Measurements from ENCODE around the gene CLSTN3. TPM values are rescaled to one million over a fixed set of nuclear protein-coding genes. Genes with fewer than 3 reads are reported as not detected.

Gene CLSTN3
- total and polyA plus RNA-seq, 2 donors (not counting 1 experiment from before 2014, with no cell fraction given) = 31.7 to 36.5 TPM

DNA sequence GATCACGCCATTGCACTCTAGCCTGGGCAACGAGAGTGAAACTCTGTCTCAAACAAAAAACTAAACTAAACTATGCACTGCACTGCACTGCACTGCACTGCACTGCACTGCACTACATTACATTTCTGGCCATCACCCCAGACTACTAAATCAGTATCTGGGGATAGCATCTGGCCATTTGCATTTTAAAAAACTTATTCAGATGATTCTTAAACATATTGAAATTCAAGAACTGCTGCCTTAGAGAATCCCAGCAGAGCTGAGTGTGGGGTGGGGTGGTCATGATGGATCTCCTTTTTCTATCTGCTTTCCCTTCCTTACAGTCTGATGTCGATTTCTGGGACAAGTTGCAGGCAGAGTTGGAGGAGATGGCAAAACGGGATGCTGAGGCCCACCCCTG, 72.9 kb downstream of the CLSTN3 start:
- no peaks in the 10 kb centered on the region for H4K20me1 ChIP-seq (ENCODE audit: control insufficient read depth, insufficient read depth, low read length, poor library complexity, severe bottlenecking)
- DNase-seq = no peak
- CTCF ChIA-PET = no interaction called here
- H3K79me2 ChIP-seq (ENCODE audit: control insufficient read depth, insufficient read depth, low read length) = no peaks in the 10 kb centered on the region
- H3K27ac Mint-ChIP-seq = no peak overlapping the region
- no peaks in the 10 kb centered on the region for H3K27me3 Mint-ChIP-seq
- H2AFZ ChIP-seq (ENCODE audit: insufficient read depth, low read depth, low read length, poor library complexity, severe bottlenecking) = no peak overlapping the region
- H3K36me3 ChIP-seq (replicated peaks in 1 of 2; ENCODE audit: control extremely low read depth in 1 of 2, control insufficient read depth in 1 of 2, extremely low read depth in 1 of 2, insufficient read depth in 2 of 2, low read length in 1 of 2) = peaks cover 0 to 47% of the 10 kb centered on the region in 2 experiments
- no peaks in the 10 kb centered on the region for H3K27me3 ChIP-seq (replicated peaks in 1 of 4; ENCODE audit: control extremely low read depth in 1 of 4, control insufficient read depth in 3 of 4, insufficient read depth in 4 of 4, low read length in 3 of 4)
- no peaks in the 10 kb centered on the region for H3K9me3 ChIP-seq (ENCODE audit: control extremely low read depth in 1 of 3, control insufficient read depth in 2 of 3, insufficient read depth in 1 of 3, low read length in 2 of 3)
- H3K4me1 Mint-ChIP-seq = peaks cover 4% of the 10 kb centered on the region
- no peak overlapping the region for H3K9ac ChIP-seq (ENCODE audit: low read length)
- TF ChIP-seq, protein P1, sequence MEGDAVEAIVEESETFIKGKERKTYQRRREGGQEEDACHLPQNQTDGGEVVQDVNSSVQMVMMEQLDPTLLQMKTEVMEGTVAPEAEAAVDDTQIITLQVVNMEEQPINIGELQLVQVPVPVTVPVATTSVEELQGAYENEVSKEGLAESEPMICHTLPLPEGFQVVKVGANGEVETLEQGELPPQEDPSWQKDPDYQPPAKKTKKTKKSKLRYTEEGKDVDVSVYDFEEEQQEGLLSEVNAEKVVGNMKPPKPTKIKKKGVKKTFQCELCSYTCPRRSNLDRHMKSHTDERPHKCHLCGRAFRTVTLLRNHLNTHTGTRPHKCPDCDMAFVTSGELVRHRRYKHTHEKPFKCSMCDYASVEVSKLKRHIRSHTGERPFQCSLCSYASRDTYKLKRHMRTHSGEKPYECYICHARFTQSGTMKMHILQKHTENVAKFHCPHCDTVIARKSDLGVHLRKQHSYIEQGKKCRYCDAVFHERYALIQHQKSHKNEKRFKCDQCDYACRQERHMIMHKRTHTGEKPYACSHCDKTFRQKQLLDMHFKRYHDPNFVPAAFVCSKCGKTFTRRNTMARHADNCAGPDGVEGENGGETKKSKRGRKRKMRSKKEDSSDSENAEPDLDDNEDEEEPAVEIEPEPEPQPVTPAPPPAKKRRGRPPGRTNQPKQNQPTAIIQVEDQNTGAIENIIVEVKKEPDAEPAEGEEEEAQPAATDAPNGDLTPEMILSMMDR (IDR thresholded peaks at IDR 0.05) = no peak
- TF ChIP-seq EZH2 (IDR thresholded peaks at IDR 0.05; ENCODE audit: borderline replicate concordance, insufficient read depth, low read depth, low read length, poor library complexity, severe bottlenecking) = no peak
- no peak overlapping the region for H3K4me3 Mint-ChIP-seq
- H3K4me3 ChIP-seq (ENCODE audit: control extremely low read depth in 1 of 5, extremely low read depth in 1 of 5, insufficient read depth in 1 of 5, low read depth in 2 of 5, low read length in 4 of 5) = no peak overlapping the region
- no peaks in the 10 kb centered on the region for H3K9me3 Mint-ChIP-seq (ENCODE audit: insufficient read depth)
- intact Hi-C loops (cut with micrococcal nuclease) = no loop called here
- POLR2A ChIA-PET = no interaction called here
- H3K4me1 ChIP-seq (ENCODE audit: control insufficient read depth in 2 of 2, insufficient read depth in 2 of 2, low read length in 2 of 2) = no peaks in the 10 kb centered on the region
- H3K27ac ChIP-seq (ENCODE audit: low read length in 2 of 2) = no peak overlapping the region
- ATAC-seq (ENCODE audit: low read depth) = no peak
- WGBS (ENCODE audit: insufficient coverage) = 100% methylated on average over 1 of the region's 4 CpGs
- no peak overlapping the region for H3K4me2 ChIP-seq (replicated peaks; ENCODE audit: low read depth, low read length, poor library complexity, severe bottlenecking)

DNA sequence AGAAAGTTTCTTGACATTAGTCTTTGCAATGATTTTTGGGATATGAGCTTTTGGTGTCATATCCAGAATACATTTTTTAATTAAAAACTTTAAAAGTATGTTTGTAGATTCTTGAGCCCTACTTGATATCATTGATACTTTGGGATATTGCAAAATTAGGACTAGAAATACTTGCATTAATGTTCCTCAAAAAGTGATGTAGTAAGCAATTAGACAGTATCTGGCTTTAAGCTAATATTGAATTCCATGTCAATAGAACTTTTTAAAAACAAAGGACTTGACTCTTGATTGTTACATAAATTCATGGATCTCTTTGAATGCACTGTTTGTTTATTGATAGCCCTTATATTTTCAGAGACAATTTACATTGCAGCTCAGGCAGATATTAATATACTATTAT, 74.9 kb downstream of the CLSTN3 start:
- H3K4me3 ChIP-seq (ENCODE audit: control extremely low read depth in 1 of 5, extremely low read depth in 1 of 5, insufficient read depth in 1 of 5, low read depth in 2 of 5, low read length in 4 of 5) = no peak overlapping the region
- ChIA-PET CTCF (no interaction called here), POLR2A (no interaction called here)
- no peaks in the 10 kb centered on the region for H3K27me3 Mint-ChIP-seq
- no peak for DNase-seq
- no peaks in the 10 kb centered on the region for H3K27me3 ChIP-seq (replicated peaks in 1 of 4; ENCODE audit: control extremely low read depth in 1 of 4, control insufficient read depth in 3 of 4, insufficient read depth in 4 of 4, low read length in 3 of 4)
- H3K36me3 ChIP-seq (replicated peaks in 1 of 2; ENCODE audit: control extremely low read depth in 1 of 2, control insufficient read depth in 1 of 2, extremely low read depth in 1 of 2, insufficient read depth in 2 of 2, low read length in 1 of 2) = peaks cover 0 to 62% of the 10 kb centered on the region in 2 experiments
- no peak for ATAC-seq (ENCODE audit: low read depth)
- H3K4me2 ChIP-seq (replicated peaks; ENCODE audit: low read depth, low read length, poor library complexity, severe bottlenecking) = no peak overlapping the region
- H2AFZ ChIP-seq (ENCODE audit: insufficient read depth, low read depth, low read length, poor library complexity, severe bottlenecking) = no peak overlapping the region
- H3K4me1 ChIP-seq (ENCODE audit: control insufficient read depth in 2 of 2, insufficient read depth in 2 of 2, low read length in 2 of 2) = no peaks in the 10 kb centered on the region
- no peak overlapping the region for H3K27ac ChIP-seq (ENCODE audit: low read length in 2 of 2)
- no peak overlapping the region for H3K4me3 Mint-ChIP-seq
- H3K27ac Mint-ChIP-seq = no peak overlapping the region
- no peak overlapping the region for H3K9ac ChIP-seq (ENCODE audit: low read length)
- H3K9me3 Mint-ChIP-seq (ENCODE audit: insufficient read depth) = no peaks in the 10 kb centered on the region
- intact Hi-C loops (cut with micrococcal nuclease) = no loop called here
- peaks cover 4% of the 10 kb centered on the region for H3K4me1 Mint-ChIP-seq
- H3K9me3 ChIP-seq (ENCODE audit: control extremely low read depth in 1 of 3, control insufficient read depth in 2 of 3, insufficient read depth in 1 of 3, low read length in 2 of 3) = peaks cover 0 to 3% (median 0%) of the 10 kb centered on the region in 3 donors
- no peaks in the 10 kb centered on the region for H4K20me1 ChIP-seq (ENCODE audit: control insufficient read depth, insufficient read depth, low read length, poor library complexity, severe bottlenecking)
- TF ChIP-seq EZH2 (IDR thresholded peaks at IDR 0.05; ENCODE audit: borderline replicate concordance, insufficient read depth, low read depth, low read length, poor library complexity, severe bottlenecking) = no peak
- TF ChIP-seq, protein P1 (IDR thresholded peaks at IDR 0.05) = no peak
- no peaks in the 10 kb centered on the region for H3K79me2 ChIP-seq (ENCODE audit: control insufficient read depth, insufficient read depth, low read length)
